HL-60/S4 treated with retinoic acid at 250 ng/mL for 4 days and 3 days (cell line): ENCODE results near the gene TMC7.

Source experiments
- in situ Hi-C: fragments of 300-500 bp; cut with MboI; formaldehyde crosslinking; loops from 2 replicates; pipeline ENCODE4 v1.7.0; 2022; ENCODE audit warnings: low sequenced_read_pairs

The TMC7 gene

DNA sequence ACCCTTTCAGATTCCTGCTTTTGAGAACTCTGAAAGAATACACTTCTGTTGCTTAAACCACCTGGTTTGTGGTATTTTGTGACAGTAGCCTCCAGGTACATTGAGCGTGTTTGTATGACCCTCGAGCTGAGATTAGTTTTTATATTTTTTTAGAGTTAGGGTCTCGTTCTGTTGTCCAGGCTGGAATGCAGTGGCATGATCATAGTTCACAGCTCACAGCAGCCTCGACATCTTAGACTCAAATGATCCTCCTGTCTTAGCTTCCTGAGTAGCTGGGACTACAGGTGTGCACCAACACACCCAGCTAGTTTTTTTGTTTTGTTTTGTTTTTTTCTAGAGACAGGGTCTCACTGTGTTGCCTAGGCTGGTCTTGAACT is 125.5 kb downstream of the TMC7 start:
- in situ Hi-C loops = no loop called here

DNA sequence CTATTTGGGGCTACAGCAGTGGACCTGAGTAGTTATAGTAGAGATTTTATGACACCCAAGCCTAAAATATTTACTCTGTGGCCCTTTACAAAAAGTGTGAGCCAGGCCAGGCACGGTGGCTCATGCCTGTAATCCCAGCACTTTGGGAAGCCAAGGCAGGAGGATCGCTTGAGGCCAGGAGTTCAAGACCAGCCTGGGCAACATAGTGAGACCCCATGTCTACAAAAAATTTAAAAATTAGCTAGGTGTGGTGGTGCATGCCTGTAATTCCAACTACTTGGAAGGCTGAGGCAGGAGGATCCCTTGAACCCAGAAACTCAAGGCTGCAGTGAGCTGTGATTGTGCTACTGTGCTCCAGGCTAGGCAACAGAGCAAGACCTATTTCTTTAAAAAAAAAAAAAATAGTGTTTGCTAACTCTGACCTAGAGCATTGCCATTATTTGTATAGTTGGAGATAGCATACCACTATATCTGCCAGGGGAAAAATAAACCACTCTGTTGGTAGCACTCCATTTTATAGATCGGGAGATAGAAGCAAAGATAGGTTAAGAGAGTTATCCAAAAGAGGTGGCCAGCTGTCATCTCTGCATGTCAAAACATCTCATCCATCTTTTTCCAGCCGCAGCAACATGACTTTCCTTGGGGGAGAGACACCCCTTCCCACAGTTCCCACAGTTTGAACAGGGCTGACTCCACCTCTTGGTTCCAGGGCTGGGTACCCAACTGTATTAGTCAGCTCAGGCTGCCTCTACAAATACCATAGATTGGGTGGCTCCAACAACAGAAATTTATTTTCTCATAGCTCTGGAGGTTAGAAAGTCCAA is 127.0 kb downstream of the TMC7 start:
- in situ Hi-C loops = no loop called here

DNA sequence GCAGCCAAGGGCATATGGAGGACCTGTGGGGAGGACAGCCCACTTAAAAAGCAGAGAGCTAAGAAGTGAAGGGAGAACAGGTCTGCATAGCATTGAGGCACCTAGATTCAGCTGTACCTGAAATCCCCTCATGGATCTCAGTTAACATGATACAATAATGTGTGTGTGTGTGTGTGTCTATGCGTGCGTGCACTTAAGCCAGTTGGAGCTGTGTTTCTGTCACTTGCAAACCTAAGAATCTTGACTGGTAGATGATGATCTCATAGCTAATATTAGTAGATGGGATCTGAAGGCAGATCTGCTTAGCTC is 128.3 kb downstream of the TMC7 start:
- in situ Hi-C loops = no loop called here
